NCI-H1417 treated with DMSO at 0.1 percent for 48 hours (cell line): ENCODE measurements around the gene IL2RG.
A peak's percentile ranks its signal among the peaks of the same experiment; 100 is the strongest.

Source experiments
- DNase-seq: peaks from one replicate; lab custom pipeline; 2025; lab: John Stamatoyannopoulos, UW

Gene IL2RG

GRCh38 chrX:71107762-71108360 is 3.5 kb downstream of the IL2RG start:
- DNase-seq, result no peak

GRCh38 chrX:71107245-71107644 is 4.1 kb downstream of the IL2RG start:
- no peak for DNase-seq

GRCh38 chrX:71106427-71106826 is 5.0 kb downstream of the IL2RG start, which contains the start of gene CXorf65:
TSS of gene CXorf65 (minus strand) at chrX:71106740. CDS start at chrX:71106556, 184 bp downstream.
- no peak for DNase-seq

- DNase-seq, result no peak
These were observed 5.7 kb downstream of the IL2RG start for GRCh38 chrX:71105628-71106027.

GRCh38 chrX:71103110-71103983 is 8.0 kb downstream of the IL2RG start:
- DNase-seq, result no peak

GRCh38 chrX:71102292-71102691 is 9.1 kb downstream of the IL2RG start:
- DNase-seq, result no peak

- DNase-seq, result no peak
These were observed 10.5 kb downstream of the IL2RG start for GRCh38 chrX:71100581-71101505.

- no peak for DNase-seq
These were observed 11.6 kb downstream of the IL2RG start for GRCh38 chrX:71099736-71100135.

GRCh38 chrX:71098951-71099506 is 12.3 kb downstream of the IL2RG start:
- no peak for DNase-seq

- no peak for DNase-seq
These were observed 13.1 kb downstream of the IL2RG start for GRCh38 chrX:71098302-71098701.

GRCh38 chrX:71096760-71097032 is 14.7 kb downstream of the IL2RG start:
- no peak for DNase-seq

GRCh38 chrX:71095981-71096759 is 15.2 kb downstream of the IL2RG start:
- DNase-seq, result no peak

GRCh38 chrX:71095555-71095980 is 15.8 kb downstream of the IL2RG start, which contains the start of gene FOXO4:
TSS of gene FOXO4 (plus strand) at chrX:71095851. CDS start at chrX:71096529, 678 bp downstream.
- peak; percentile 28 for DNase-seq

- DNase-seq, result no peak
These were observed 16.3 kb downstream of the IL2RG start for GRCh38 chrX:71095033-71095432.

GRCh38 chrX:71091263-71091662 is 20.1 kb downstream of the IL2RG start:
- no peak for DNase-seq

- DNase-seq, result no peak
These were observed 25.5 kb downstream of the IL2RG start for GRCh38 chrX:71085900-71086299.

GRCh38 chrX:71082822-71083221 is 28.6 kb downstream of the IL2RG start:
- no peak for DNase-seq

GRCh38 chrX:71082124-71082647 is 29.2 kb downstream of the IL2RG start:
- no peak for DNase-seq

GRCh38 chrX:71081330-71082123 is 29.9 kb downstream of the IL2RG start:
- no peak for DNase-seq

- DNase-seq, result no peak
These were observed 40.8 kb downstream of the IL2RG start for GRCh38 chrX:71070531-71070930.
